PFSK-1 (cell line): Measurements from ENCODE around the gene CASD1.

Experiments
- POLR2AphosphoS5 ChIP-seq: IDR thresholded peaks from 2 replicates; pipeline ENCODE4 v1.6.1; 2012; ENCODE audit warnings: low read depth, mild to moderate bottlenecking, control low read depth, low read length, moderate library complexity
- REST ChIP-seq, 2 experiments: IDR thresholded peaks; 2 replicates each; pipeline versions ENCODE4 v1.6.1 to v1.8.0; 2011 to 2012; ENCODE audit warnings: low read depth in 2 of 2, low read length in 2 of 2, control low read depth in 1 of 2, inconsistent platforms in 1 of 2, mild to moderate bottlenecking in 1 of 2, moderate library complexity in 1 of 2; ENCODE audit not compliant: insufficient read depth in 1 of 2
- SIN3A ChIP-seq: IDR thresholded peaks from 2 replicates; pipeline ENCODE4 v1.6.1; 2012; ENCODE audit warnings: mild to moderate bottlenecking, low read length, moderate library complexity, borderline replicate concordance; ENCODE audit not compliant: insufficient read depth
- TAF1 ChIP-seq: IDR thresholded peaks from 2 replicates; pipeline ENCODE4 v1.6.1; 2012; ENCODE audit warnings: low read length, control low read depth, borderline replicate concordance; ENCODE audit not compliant: insufficient read depth

GRCh38 chr7:94588075-94588474 is 78.5 kb downstream of the CASD1 start:
- TF ChIP-seq TAF1 (no peak), REST (IDR thresholded peaks at IDR 0.05; ENCODE audit: insufficient read depth in 1 of 2, low read depth in 2 of 2, low read length in 2 of 2) (no peak), SIN3A (no peak), POLR2AphosphoS5 (no peak)
